Activated CD4-positive, alpha-beta T cell treated with anti-CD3 and anti-CD28 coated beads for 36 hours (primary cell): Measurements from ENCODE around the gene STX12. TPM values are rescaled to one million over a fixed set of nuclear protein-coding genes. Genes with fewer than 3 reads are reported as not detected.
"Not testable (repeated sequence)": the region's sequence is repeated elsewhere in the genome, so short reads cannot be mapped to it uniquely, and the experiment has no call there.

Source experiments
- ATAC-seq: fragments of 200-7000 bp; cut with Tn5 transposase; one replicate; pipeline ENCODE4 v1.10.0; 2021; ENCODE audit warnings: mild to moderate bottlenecking, moderate library complexity
- CTCF ChIA-PET: fragments of 350-600 bp; sonication (Branson Sonifier 250); formaldehyde crosslinking; loops from one replicate; lab custom pipeline; 2021; ENCODE audit warnings: antibody characterized with exemption; lab: Charles Lee
- POLR2A ChIA-PET: fragments of 350-600 bp; sonication (Branson Sonifier 250); formaldehyde crosslinking; loops from one replicate; lab custom pipeline; 2021; ENCODE audit warnings: antibody characterized with exemption, inconsistent platforms; lab: Charles Lee
- DNase-seq: peaks from one replicate; pipeline ENCODE4 v3.0.0-alpha.2; 2020
- H3K27ac Mint-ChIP-seq: one replicate; pipeline ENCODE4 v1.8.0; 2021; ENCODE audit warnings: mixed read lengths
- H3K27me3 Mint-ChIP-seq: one replicate; pipeline ENCODE4 v1.8.0; 2021; ENCODE audit warnings: mixed read lengths
- H3K36me3 Mint-ChIP-seq: one replicate; pipeline ENCODE4 v1.8.0; 2021; ENCODE audit warnings: low read depth, mixed read lengths
- H3K4me1 Mint-ChIP-seq: one replicate; pipeline ENCODE4 v1.8.0; 2021; ENCODE audit warnings: mixed read lengths
- H3K4me3 Mint-ChIP-seq: one replicate; pipeline ENCODE4 v1.8.0; 2021; ENCODE audit warnings: mild to moderate bottlenecking, moderate library complexity, mixed read lengths
- H3K9me3 Mint-ChIP-seq: one replicate; pipeline ENCODE4 v1.8.0; 2021; ENCODE audit warnings: low read depth, mixed read lengths
- intact Hi-C, 2 experiments: fragments of 100-400 bp; cut with DNase I in 1 of 2; cut with micrococcal nuclease in 1 of 2; formaldehyde crosslinking; loops; one replicate each; pipeline versions ENCODE4 v1.14.2 to v1.15.1; 2022 to 2024; cut with DNase I, micrococcal nuclease
- total RNA-seq, 2 experiments: library from RNA; stranded (reverse); gene quantifications; one replicate each; pipeline ENCODE4 v1.2.3, GENCODE V29; 2021

Gene STX12
- total RNA-seq, 2 experiments from 2014 or later: 26.8 to 37.4 TPM

DNA sequence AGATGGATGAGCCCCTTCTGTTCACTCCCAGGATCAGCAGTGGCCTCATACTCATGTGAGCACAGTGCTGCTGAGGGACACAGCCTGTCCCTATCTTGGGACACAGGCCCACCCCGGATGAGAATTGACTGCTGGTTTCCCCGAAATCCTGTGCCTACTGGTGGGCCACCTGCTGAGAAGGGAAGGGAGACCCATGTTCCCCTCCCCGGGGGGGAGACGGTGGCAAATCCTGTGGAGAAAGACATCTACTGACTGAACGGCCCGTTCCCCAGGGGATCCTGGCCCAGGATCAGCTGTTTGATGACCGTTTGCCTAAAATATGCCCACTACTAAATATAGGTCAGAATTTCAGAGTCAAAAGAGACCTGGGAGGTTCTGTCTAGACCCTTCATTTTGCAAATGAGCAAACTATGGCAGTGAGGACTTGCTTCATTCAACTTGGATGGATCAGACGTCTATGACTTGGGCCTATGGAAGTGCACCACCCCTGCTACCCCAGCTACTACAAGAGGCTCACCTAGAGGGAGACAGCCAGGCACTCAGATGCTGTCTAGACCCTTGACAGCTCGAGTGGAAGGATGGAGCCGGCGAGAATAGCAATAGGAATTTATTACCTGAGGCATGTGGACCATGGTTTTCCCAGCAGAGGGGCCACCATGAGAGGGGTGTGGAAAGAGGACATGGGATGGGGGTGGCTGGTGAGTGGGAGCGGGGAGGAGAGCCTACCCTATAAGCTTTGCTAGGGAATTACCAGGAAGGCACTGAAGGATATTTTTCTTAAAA lies 83.7 kb downstream of the STX12 start:
- no peak overlapping the region for H3K27ac Mint-ChIP-seq
- ATAC-seq (no peak), DNase-seq (no peak)
- CTCF ChIA-PET: interaction anchor here (0.7 to 2.7 kb wide), 13 partner anchors 19 to 503 kb away, joined by 3 to 21 read pairs (median 3); partner anchors contain the start of gene STX12
- no peaks in the 10 kb centered on the region for H3K9me3 Mint-ChIP-seq
- H3K4me3 Mint-ChIP-seq: no peak overlapping the region
- H3K27me3 Mint-ChIP-seq: no peaks in the 10 kb centered on the region
- peaks cover 2% of the 10 kb centered on the region for H3K36me3 Mint-ChIP-seq
- intact Hi-C loops: loop anchor here in 1 of 2 experiments (5.0 kb wide), 1 partner anchor 101 kb away; the partner anchor contains the start of gene XKR8
- peaks cover 3% of the 10 kb centered on the region for H3K4me1 Mint-ChIP-seq
- POLR2A ChIA-PET: interaction anchor here (0.6 kb wide), 1 partner anchor 47 kb away, joined by 5 read pairs; no protein-coding TSS in a partner anchor

DNA sequence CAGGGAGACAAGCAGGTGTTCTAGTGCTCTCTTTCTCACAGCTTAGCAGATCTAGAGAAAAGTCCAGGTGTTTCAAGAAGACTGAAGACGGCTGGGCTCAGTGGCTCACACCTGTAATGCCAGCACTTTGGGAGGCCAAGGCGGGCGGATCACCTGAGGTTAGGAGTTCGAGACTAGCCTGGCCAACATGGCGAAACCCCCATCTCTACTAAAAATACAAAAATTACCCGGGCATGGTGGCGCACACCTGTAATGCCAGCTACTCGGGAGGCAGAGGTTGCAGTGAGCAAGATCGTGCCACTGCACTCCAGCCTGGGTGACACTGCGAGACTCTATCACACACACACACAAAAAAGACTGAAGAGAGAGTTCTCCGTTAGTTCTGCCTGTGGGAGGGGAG lies 84.5 kb downstream of the STX12 start:
- POLR2A ChIA-PET, H3K27ac Mint-ChIP-seq, H3K36me3 Mint-ChIP-seq, DNase-seq, H3K27me3 Mint-ChIP-seq, H3K4me3 Mint-ChIP-seq, H3K4me1 Mint-ChIP-seq, ATAC-seq, H3K9me3 Mint-ChIP-seq: not testable (repeated sequence)
- CTCF ChIA-PET: interaction anchor here (0.7 to 2.7 kb wide), 18 partner anchors 18 to 502 kb away, joined by 3 to 21 read pairs (median 4); partner anchors contain the start of genes STX12 and XKR8
- intact Hi-C loops: loop anchor here in 1 of 2 experiments (5.0 kb wide), 1 partner anchor 100 kb away; the partner anchor contains the start of gene XKR8

DNA sequence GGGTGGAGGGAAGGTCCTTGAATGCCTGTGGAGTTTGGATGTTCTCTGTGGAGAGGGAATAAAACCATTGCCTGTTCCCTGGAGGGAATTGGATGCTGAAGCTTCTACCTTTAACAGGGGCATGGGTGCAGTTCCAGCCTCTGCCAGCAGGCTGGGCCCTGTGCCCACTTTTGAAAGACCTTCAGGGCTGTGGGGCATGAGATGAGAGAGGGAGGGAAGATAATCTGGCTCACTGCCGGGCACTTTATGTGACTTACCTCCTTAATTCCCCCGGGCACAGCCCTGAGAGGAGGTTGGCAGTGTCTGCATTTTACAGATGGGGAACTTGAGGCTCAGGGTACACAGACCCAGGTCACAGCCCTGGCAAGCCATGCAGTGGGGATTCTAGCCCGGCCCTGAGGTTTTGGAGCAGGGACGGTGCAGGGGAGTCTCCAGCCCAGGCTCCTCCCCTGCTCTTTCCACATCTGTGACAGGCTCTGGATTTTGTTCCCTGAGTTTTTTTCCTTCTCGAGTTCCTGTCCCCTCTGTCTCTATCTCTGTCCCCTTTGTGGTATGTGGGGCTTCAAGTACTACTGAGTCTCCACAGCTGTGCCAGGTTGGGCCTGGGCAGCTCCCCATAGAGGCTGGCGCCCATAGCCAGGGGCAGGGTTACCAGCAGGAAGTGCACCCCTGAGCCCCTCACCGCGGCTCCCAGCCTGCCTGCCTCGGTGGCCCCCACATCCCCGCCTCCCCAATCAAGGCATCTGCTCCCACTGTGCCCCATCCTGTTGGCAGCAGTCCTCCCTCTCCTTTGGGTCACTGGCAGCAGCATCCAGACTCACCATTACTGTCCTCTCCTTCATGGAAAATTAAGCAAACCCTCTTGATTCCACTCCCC lies 85.3 kb downstream of the STX12 start:
- no peaks in the 10 kb centered on the region for H3K9me3 Mint-ChIP-seq
- no peak overlapping the region for H3K27ac Mint-ChIP-seq
- H3K27me3 Mint-ChIP-seq: no peaks in the 10 kb centered on the region
- peaks cover 9% of the 10 kb centered on the region for H3K4me1 Mint-ChIP-seq
- ATAC-seq: peak; percentile 97
- intact Hi-C loops: loop anchor here (1.0 to 5.0 kb wide), 5 partner anchors 99 to 351 kb away; partner anchors contain the start of gene XKR8 (in 1 of the 2)
- no peak overlapping the region for H3K4me3 Mint-ChIP-seq
- ChIA-PET CTCF (interaction anchor here (0.7 to 2.7 kb wide), 17 partner anchors 17 to 351 kb away, joined by 3 to 21 read pairs (median 4); partner anchors contain the start of genes STX12 and XKR8), POLR2A (interaction anchor here (0.6 kb wide), 2 partner anchors 135 to 145 kb away, joined by 5 to 8 read pairs; no protein-coding TSS in a partner anchor)
- no peaks in the 10 kb centered on the region for H3K36me3 Mint-ChIP-seq
- DNase-seq: peak; percentile 90

DNA sequence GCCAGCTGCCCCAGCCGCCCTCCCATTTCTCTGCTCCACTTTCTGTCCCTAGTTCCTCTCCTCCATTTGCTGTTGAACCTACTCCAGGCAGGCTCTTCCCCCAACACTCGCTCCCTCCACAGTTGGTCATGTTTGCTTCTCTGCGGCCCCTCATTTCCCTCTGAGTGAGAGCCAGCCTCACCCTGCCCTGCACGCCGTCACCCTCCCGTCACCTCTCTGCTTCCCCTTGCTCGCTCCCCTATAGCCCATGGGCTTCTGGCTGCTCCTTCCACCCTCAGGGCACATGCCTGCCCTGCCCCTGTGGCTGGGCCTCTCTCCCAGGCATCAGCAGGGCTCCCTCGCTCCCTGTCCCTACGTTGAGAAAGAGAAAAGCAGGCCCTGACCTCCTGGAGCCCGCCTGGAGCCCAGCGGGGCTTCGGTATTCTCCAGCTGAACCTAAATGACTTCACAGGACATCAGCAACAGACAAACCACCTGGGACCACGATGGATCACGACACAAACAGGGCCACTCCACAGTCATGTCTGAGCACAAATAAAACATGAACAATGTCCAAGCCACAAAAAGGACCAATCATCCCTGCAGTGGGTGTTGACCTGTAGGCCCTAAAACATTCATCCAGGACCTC lies 86.0 kb downstream of the STX12 start:
- no peak overlapping the region for H3K27ac Mint-ChIP-seq
- DNase-seq (no peak), ATAC-seq (no peak)
- H3K36me3 Mint-ChIP-seq: no peaks in the 10 kb centered on the region
- H3K4me3 Mint-ChIP-seq: no peak overlapping the region
- ChIA-PET POLR2A (no interaction called here), CTCF (interaction anchor here (1.1 to 2.7 kb wide), 4 partner anchors 25 to 350 kb away, joined by 3 to 21 read pairs (median 4); no protein-coding TSS in a partner anchor)
- no peaks in the 10 kb centered on the region for H3K9me3 Mint-ChIP-seq
- no peaks in the 10 kb centered on the region for H3K27me3 Mint-ChIP-seq
- peaks cover 16% of the 10 kb centered on the region for H3K4me1 Mint-ChIP-seq
- intact Hi-C loops: loop anchor here (1.0 to 5.0 kb wide), 5 partner anchors 98 to 350 kb away; partner anchors contain the start of gene XKR8 (in 1 of the 2)

DNA sequence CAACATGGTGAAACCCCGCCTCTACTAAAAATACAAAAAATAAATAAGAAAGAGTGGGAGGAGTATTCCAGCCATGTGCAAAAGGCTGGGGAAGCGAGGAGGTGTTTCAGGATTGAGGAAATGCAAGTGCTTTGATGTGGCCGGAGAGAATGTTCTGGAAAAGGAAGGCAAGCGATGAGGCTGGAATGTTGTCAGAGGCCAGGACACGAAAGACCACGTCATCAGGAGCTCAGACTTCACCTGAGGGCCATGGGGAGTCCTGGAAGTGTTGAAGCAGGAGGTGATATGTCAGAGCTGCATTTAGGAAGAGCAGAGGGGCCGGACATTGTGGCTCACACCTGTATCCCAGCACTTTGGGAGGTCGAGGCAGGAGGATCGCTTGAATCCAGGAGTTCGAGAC lies 88.4 kb downstream of the STX12 start:
- CTCF ChIA-PET: interaction anchor here (0.6 kb wide), 1 partner anchor 33 kb away, joined by 3 read pairs; no protein-coding TSS in a partner anchor
- POLR2A ChIA-PET: no interaction called here
- H3K4me3 Mint-ChIP-seq: no peak overlapping the region
- ATAC-seq: no peak
- no peaks in the 10 kb centered on the region for H3K9me3 Mint-ChIP-seq
- no peaks in the 10 kb centered on the region for H3K36me3 Mint-ChIP-seq
- peaks cover 24% of the 10 kb centered on the region for H3K4me1 Mint-ChIP-seq
- DNase-seq: no peak
- H3K27ac Mint-ChIP-seq: no peak overlapping the region
- intact Hi-C loops: no loop called here
- H3K27me3 Mint-ChIP-seq: no peaks in the 10 kb centered on the region

DNA sequence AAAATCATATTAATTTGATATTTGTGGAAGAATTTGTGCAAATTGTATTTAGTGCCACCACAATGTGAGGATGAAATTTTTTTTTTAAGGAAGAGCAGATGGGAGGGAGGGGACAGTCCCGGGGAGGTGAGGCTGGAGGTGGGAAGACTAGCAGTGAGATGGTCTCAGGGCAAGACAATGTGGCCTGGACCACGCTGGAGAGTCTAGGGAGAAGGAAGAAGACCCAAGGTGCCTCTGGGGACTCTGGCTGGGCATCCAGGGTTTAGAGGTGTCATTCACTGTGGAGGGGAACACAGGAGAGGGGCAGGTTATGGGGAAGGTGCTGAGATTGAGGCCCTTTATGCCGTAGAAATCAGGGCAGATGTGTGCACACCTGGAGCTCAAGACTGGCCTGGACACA lies 89.0 kb downstream of the STX12 start:
- no peak overlapping the region for H3K27ac Mint-ChIP-seq
- no peak for ATAC-seq
- intact Hi-C loops: no loop called here
- no peaks in the 10 kb centered on the region for H3K36me3 Mint-ChIP-seq
- no peak for DNase-seq
- peaks cover 24% of the 10 kb centered on the region for H3K4me1 Mint-ChIP-seq
- CTCF ChIA-PET: interaction anchor here (0.6 kb wide), 1 partner anchor 32 kb away, joined by 3 read pairs; no protein-coding TSS in a partner anchor
- POLR2A ChIA-PET: no interaction called here
- H3K4me3 Mint-ChIP-seq: no peak overlapping the region
- no peaks in the 10 kb centered on the region for H3K27me3 Mint-ChIP-seq
- H3K9me3 Mint-ChIP-seq: no peaks in the 10 kb centered on the region

DNA sequence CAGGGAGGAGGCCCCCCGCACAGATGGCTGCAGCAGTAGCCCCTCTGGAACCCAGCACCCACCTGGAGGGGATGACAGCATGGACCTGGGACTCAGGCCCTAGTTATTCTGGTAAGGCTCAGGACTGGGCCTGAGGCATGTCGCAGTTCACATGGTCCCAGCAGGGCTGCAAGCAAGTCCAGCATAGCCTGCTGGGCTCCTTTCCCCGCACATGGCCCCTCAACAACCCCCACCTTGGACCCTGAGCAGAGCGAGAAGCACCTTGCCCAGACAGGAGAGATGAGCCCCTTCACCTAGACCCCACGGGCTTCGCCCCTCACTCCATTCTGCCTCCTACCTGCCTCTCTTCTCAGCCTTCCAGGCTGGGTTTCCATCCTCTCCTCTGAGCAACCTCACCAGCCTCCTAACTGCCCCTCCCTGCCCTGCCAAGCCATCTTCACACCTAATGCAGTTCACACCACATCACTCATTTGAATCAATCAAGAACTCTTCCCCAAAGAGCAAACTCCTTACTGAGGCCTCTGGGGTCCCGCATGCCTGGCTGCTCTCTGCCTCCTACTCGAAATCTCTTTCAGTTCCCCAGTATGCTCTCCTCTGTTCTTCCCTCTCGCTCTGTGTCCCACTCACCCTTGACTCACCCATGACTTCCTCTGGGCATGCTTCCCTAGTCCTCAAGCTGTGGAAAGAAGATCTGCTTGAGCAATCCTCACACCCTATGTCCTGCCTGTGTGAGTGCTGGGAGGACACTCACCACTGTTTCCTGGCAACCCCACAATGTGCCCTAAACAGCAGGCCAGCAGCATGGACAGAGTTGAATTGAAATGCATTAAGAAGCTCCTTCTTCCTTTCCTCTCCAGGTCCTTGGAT lies 89.9 kb downstream of the STX12 start:
- no peaks in the 10 kb centered on the region for H3K36me3 Mint-ChIP-seq
- H3K4me1 Mint-ChIP-seq: peaks cover 26% of the 10 kb centered on the region
- intact Hi-C loops: no loop called here
- H3K4me3 Mint-ChIP-seq: no peak overlapping the region
- H3K9me3 Mint-ChIP-seq: no peaks in the 10 kb centered on the region
- ChIA-PET CTCF (interaction anchor here (1.8 kb wide), 1 partner anchor 77 kb away, joined by 4 read pairs; no protein-coding TSS in a partner anchor), POLR2A (no interaction called here)
- peak overlapping the region; percentile 29 for H3K27ac Mint-ChIP-seq
- ATAC-seq (no peak), DNase-seq (no peak)
- H3K27me3 Mint-ChIP-seq: no peaks in the 10 kb centered on the region

DNA sequence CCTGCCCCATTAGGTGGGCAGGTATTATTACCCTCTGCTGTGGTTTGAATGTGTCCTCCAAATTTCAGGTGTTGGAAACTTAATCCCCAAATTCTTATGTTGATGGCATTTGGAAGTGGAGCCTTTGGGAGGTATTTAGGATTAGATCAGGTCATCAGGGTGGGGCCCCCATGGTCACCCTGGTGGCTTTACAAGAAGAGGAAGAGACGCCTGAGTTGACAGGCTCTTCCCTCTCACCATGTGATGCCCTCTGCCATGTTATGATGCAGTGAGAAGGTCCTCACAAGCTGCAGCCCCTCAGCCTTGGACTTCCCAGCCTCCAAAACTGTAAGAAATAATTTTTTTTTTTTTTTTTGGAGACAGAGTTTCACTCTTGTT lies 90.5 kb downstream of the STX12 start:
- Mint-ChIP-seq H3K27ac (peak overlapping the region; percentile 29), H3K4me3 (no peak overlapping the region), H3K4me1 (peaks cover 27% of the 10 kb centered on the region), H3K36me3 (no peaks in the 10 kb centered on the region), H3K27me3 (no peaks in the 10 kb centered on the region), H3K9me3 (no peaks in the 10 kb centered on the region)
- ChIA-PET POLR2A (no interaction called here), CTCF (interaction anchor here (1.8 kb wide), 1 partner anchor 76 kb away, joined by 4 read pairs; no protein-coding TSS in a partner anchor)
- DNase-seq (no peak), ATAC-seq (no peak)
- intact Hi-C loops: no loop called here

DNA sequence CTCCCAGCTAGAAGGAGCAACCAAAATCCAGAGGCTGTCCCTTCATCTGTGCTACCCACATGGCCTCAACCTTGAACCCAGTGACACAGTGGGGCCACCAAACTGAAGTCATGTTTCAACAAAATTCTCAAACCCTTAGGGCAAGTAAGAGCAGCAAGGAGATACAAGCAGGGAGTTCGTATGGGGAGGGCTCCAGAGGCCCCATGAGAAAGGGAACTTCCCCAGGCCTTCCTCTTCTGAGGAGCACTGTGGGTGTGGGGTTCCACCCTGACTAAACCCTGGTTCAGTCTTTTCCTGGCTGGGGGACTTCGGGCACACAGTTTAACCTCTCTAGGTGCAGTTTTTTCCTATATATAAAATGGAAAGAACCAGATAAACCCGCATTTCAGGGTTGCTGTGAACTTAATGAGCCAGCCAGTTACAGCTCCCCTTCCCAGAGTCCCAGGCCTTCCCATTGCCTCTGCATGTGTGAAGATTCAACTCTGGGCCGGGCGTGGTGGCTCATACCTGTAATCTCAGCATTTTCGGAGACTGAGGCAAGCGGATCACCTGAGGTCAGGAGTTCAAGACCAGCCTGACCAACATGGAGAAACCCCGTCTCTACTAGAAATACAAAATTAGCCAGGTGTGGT lies 91.4 kb downstream of the STX12 start:
- no peaks in the 10 kb centered on the region for H3K9me3 Mint-ChIP-seq
- DNase-seq: peak; percentile 57
- H3K4me1 Mint-ChIP-seq: peaks cover 35% of the 10 kb centered on the region
- no peaks in the 10 kb centered on the region for H3K36me3 Mint-ChIP-seq
- no peaks in the 10 kb centered on the region for H3K27me3 Mint-ChIP-seq
- no peak overlapping the region for H3K4me3 Mint-ChIP-seq
- intact Hi-C loops: no loop called here
- CTCF ChIA-PET: interaction anchor here (1.8 kb wide), 1 partner anchor 76 kb away, joined by 4 read pairs; no protein-coding TSS in a partner anchor
- H3K27ac Mint-ChIP-seq: peak overlapping the region; percentile 93
- POLR2A ChIA-PET: no interaction called here
- peak; percentile 66 for ATAC-seq

DNA sequence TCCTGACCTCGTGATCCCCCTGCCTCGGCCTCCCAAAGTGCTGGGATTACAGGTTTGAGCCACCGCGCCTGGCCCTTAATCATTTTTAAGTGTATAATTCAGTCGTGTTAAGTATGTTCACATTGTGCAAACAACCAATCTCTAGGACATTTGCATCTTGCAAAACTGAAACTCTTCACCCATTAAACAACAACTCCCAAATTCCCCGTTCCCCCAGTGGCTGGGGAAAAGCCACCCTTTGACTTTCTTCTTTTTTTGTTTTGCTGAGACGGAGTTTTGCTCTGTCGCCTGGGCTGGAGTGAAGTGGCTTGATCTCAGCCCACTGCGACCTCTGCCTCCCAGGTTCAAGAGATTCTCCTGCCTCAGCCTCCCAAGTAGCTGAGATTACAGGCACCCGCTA lies 92.8 kb downstream of the STX12 start:
- peaks cover 41% of the 10 kb centered on the region for H3K4me1 Mint-ChIP-seq
- H3K4me3 Mint-ChIP-seq: no peak overlapping the region
- H3K9me3 Mint-ChIP-seq: no peaks in the 10 kb centered on the region
- DNase-seq: no peak
- H3K27ac Mint-ChIP-seq: peak overlapping the region; percentile 55
- ATAC-seq: no peak
- CTCF ChIA-PET: no interaction called here
- POLR2A ChIA-PET: no interaction called here
- H3K27me3 Mint-ChIP-seq: no peaks in the 10 kb centered on the region
- H3K36me3 Mint-ChIP-seq: no peaks in the 10 kb centered on the region
- intact Hi-C loops: no loop called here
